Mammary epithelial cell (primary cell): ENCODE data around the gene NFATC4.

Experiments used
- CTCF ChIP-seq, 2 donors: IDR thresholded peaks in 1 of 2; conservative IDR thresholded peaks in 1 of 2; 2 replicates each; pipeline ENCODE4 v1.5.1; 2011 to 2012; ENCODE audit warnings: inconsistent platforms in 2 of 2, low read length in 2 of 2, mild to moderate bottlenecking in 2 of 2, control low read depth in 1 of 2, low read depth in 1 of 2; ENCODE audit not compliant: insufficient read depth in 1 of 2; ENCODE audit errors: extremely low read depth in 1 of 2
- EZH2 ChIP-seq: IDR thresholded peaks from 2 replicates; pipeline ENCODE4 v1.6.1; 2012; ENCODE audit warnings: low read length, inconsistent platforms, borderline replicate concordance

DNA sequence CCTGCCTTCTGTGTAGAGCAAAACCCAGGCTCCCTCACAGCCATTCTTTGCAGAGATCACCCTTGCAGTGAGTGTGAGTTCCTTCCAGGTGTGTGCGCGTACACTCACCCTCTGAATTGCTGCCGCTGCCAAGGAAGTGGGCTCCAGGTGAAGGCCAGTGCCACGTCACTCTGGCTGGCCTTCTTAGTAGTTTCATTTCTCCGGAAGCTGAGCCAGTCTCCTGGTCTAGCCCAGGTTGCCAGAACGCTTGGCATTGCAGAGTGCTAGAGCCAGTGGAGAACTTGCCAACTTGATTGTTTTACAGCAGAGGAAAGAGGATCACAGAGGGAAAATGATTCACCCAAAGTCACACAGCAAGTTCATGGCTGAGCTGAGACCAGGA, 50.5 kb downstream of the NFATC4 start:
- TF ChIP-seq CTCF (conservative IDR thresholded peaks at IDR 0.05 in 1 of 2, IDR thresholded peaks at IDR 0.05 in 1 of 2; ENCODE audit: extremely low read depth in 1 of 2, insufficient read depth in 1 of 2, low read depth in 1 of 2, low read length in 2 of 2), result no peak
- TF ChIP-seq EZH2, result no peak
